GM11168 (cell line): ENCODE results near the gene DIO1.

Experiments used
- in situ Hi-C: fragments of 300-500 bp; cut with MboI; formaldehyde crosslinking; loops from one replicate; pipeline ENCODE4 v1.12.0; 2022; ENCODE audit warnings: low sequenced_read_pairs; ENCODE audit not compliant: unreplicated experiment

Gene DIO1

GRCh38 chr1:53959664-53960250 lies 65.8 kb downstream of the DIO1 start:
- in situ Hi-C loops, result loop anchor here (5.0 kb wide), 1 partner anchor 92 kb away; no protein-coding TSS in a partner anchor
